Measurements from ENCODE around the gene EPHA8.

GRCh38 chr1:22613572-22613918 is 50.3 kb downstream of the EPHA8 start:
- TF ChIP-seq CTCF (conservative IDR thresholded peaks at IDR 0.05): no peak
- TF ChIP-seq ZFX (IDR thresholded peaks at IDR 0.05): no peak

Data from C4-2B (cell line).